ENCODE results near the gene LDB2. TPM values are rescaled to one million over a fixed set of nuclear protein-coding genes. Genes with fewer than 3 reads are reported as not detected.

The LDB2 gene
- total and polyA plus RNA-seq, 2 donors (not counting 3 experiments of a cell fraction or from before 2014, with no cell fraction given) = 127 to 223 TPM

- intact Hi-C loops (cut with micrococcal nuclease) (loop anchor here (5.0 to 10.0 kb wide), 2 partner anchors 244 to 498 kb away; no protein-coding TSS in a partner anchor), dilution Hi-C loops (cut with MboI; ENCODE audit: extremely low pct_ligation_motif_present, low sequenced_read_pairs) (no loop called here)
- H3K9me3 ChIP-seq (replicated peaks; ENCODE audit: control insufficient read depth, insufficient read depth, low read length) = no peaks in the 10 kb centered on the region
- H3K27ac ChIP-seq (ENCODE audit: insufficient read depth, low read depth, low read length) = no peak overlapping the region
- H3K79me2 ChIP-seq (ENCODE audit: control insufficient read depth, insufficient read depth, low read length) = no peaks in the 10 kb centered on the region
- H4K20me1 ChIP-seq (replicated peaks; ENCODE audit: control insufficient read depth, extremely low read depth, insufficient read depth, low read length) = no peaks in the 10 kb centered on the region
- TF ChIP-seq MYC (IDR thresholded peaks at IDR 0.05; ENCODE audit: low read depth, low read length) (no peak), JUN (IDR thresholded peaks at IDR 0.05; ENCODE audit: borderline replicate concordance, insufficient read depth, insufficient read length, low read depth) (peak; percentile 70)
- peak overlapping the region; percentile 36 for H3K4me2 ChIP-seq (ENCODE audit: insufficient read depth, low read length)
- H3K27me3 ChIP-seq (ENCODE audit: control insufficient read depth in 2 of 2, insufficient read depth in 2 of 2, low read length in 2 of 2) = no peaks in the 10 kb centered on the region
- ChIA-PET POLR2A (no interaction called here), CTCF (interaction anchor here (1.0 to 5.1 kb wide), 8 partner anchors 16 to 682 kb away, joined by 3 to 54 read pairs (median 4); no protein-coding TSS in a partner anchor)
- peak; percentile 81 for FAIRE-seq
- H3K4me1 ChIP-seq (ENCODE audit: control insufficient read depth, extremely low read depth, insufficient read depth, low read length) = peaks cover 32% of the 10 kb centered on the region
- H3K4me3 ChIP-seq (replicated peaks in 1 of 3; ENCODE audit: insufficient read depth in 1 of 3, low read depth in 1 of 3, low read length in 3 of 3) = no peak overlapping the region
- BruUV-seq (replicated peaks) = no TSS peak
- no peaks in the 10 kb centered on the region for H3K9me1 ChIP-seq (replicated peaks; ENCODE audit: control insufficient read depth, extremely low read depth, insufficient read depth, low read length)
- H3K36me3 ChIP-seq (ENCODE audit: control insufficient read depth in 2 of 2, extremely low read depth in 1 of 2, insufficient read depth in 2 of 2, low read length in 2 of 2) = peaks cover 0 to 3% of the 10 kb centered on the region in 2 experiments
- H3K9ac ChIP-seq (replicated peaks; ENCODE audit: extremely low read depth, insufficient read depth, low read length) = no peak overlapping the region
- peak; percentile 66 for DNase-seq (ENCODE audit: low read depth, low spot score)
- H2AFZ ChIP-seq (ENCODE audit: low read depth, low read length) = no peak overlapping the region
Measured at GRCh38 chr4:16790508-16790907, 107.9 kb downstream of the LDB2 start.

DNA sequence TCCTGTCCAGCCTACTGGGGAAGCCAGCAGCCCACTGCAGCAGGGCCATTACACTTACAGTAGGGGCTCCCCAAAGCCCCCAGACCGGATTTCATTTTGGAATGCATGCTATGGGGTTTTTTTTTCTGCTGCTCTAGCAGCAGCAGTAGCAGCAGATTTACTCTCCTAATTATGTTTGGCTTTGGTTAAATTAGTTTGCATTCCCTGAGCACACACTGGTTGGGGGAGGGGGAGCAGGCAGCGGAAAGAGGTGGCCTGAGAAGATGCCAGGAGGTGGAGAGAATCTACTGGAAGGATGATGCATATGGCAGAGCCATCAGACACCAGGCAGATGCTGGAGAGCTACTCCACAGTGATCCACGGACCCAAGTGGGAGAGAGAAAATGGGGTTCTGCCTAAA, 109.6 kb downstream of the LDB2 start:
- no peak overlapping the region for H3K27ac ChIP-seq (ENCODE audit: insufficient read depth, low read depth, low read length)
- no peak overlapping the region for H3K4me3 ChIP-seq (replicated peaks in 1 of 3; ENCODE audit: insufficient read depth in 1 of 3, low read depth in 1 of 3, low read length in 3 of 3)
- H3K36me3 ChIP-seq (ENCODE audit: control insufficient read depth in 2 of 2, extremely low read depth in 1 of 2, insufficient read depth in 2 of 2, low read length in 2 of 2) = no peaks in the 10 kb centered on the region
- dilution Hi-C loops (cut with MboI; ENCODE audit: extremely low pct_ligation_motif_present, low sequenced_read_pairs) = no loop called here
- no peaks in the 10 kb centered on the region for H3K79me2 ChIP-seq (ENCODE audit: control insufficient read depth, insufficient read depth, low read length)
- H3K27me3 ChIP-seq (ENCODE audit: control insufficient read depth in 2 of 2, insufficient read depth in 2 of 2, low read length in 2 of 2) = no peaks in the 10 kb centered on the region
- TF ChIP-seq POLR2A (IDR thresholded peaks at IDR 0.05; ENCODE audit: low read depth, low read length) (no peak), MYC (IDR thresholded peaks at IDR 0.05; ENCODE audit: low read depth, low read length) (no peak), FOS (IDR thresholded peaks at IDR 0.05; ENCODE audit: borderline replicate concordance, insufficient read depth, low read length) (no peak), MAX (IDR thresholded peaks at IDR 0.05; ENCODE audit: insufficient read depth, insufficient read length) (no peak), GATA2 (IDR thresholded peaks at IDR 0.05; ENCODE audit: insufficient read depth, insufficient read length, low read depth, low read length) (no peak), EZH2 (IDR thresholded peaks at IDR 0.05; ENCODE audit: borderline replicate concordance, low read depth, low read length, severe bottlenecking) (no peak), POLR2AphosphoS5 (IDR thresholded peaks at IDR 0.05; ENCODE audit: insufficient read depth, low read depth, low read length) (no peak), JUN (IDR thresholded peaks at IDR 0.05; ENCODE audit: borderline replicate concordance, insufficient read depth, insufficient read length, low read depth) (no peak)
- TF ChIP-seq, protein P1, sequence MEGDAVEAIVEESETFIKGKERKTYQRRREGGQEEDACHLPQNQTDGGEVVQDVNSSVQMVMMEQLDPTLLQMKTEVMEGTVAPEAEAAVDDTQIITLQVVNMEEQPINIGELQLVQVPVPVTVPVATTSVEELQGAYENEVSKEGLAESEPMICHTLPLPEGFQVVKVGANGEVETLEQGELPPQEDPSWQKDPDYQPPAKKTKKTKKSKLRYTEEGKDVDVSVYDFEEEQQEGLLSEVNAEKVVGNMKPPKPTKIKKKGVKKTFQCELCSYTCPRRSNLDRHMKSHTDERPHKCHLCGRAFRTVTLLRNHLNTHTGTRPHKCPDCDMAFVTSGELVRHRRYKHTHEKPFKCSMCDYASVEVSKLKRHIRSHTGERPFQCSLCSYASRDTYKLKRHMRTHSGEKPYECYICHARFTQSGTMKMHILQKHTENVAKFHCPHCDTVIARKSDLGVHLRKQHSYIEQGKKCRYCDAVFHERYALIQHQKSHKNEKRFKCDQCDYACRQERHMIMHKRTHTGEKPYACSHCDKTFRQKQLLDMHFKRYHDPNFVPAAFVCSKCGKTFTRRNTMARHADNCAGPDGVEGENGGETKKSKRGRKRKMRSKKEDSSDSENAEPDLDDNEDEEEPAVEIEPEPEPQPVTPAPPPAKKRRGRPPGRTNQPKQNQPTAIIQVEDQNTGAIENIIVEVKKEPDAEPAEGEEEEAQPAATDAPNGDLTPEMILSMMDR (IDR thresholded peaks at IDR 0.05; ENCODE audit: extremely low read depth in 1 of 2, insufficient read depth in 1 of 2, low read depth in 1 of 2, low read length in 2 of 2) = no peak
- ChIA-PET POLR2A (no interaction called here), CTCF (no interaction called here)
- H3K9me1 ChIP-seq (replicated peaks; ENCODE audit: control insufficient read depth, extremely low read depth, insufficient read depth, low read length) = no peaks in the 10 kb centered on the region
- H3K4me1 ChIP-seq (ENCODE audit: control insufficient read depth, extremely low read depth, insufficient read depth, low read length) = peaks cover 23% of the 10 kb centered on the region
- intact Hi-C loops (cut with micrococcal nuclease) = no loop called here
- H2AFZ ChIP-seq (ENCODE audit: low read depth, low read length) = no peak overlapping the region
- no peak overlapping the region for H3K9ac ChIP-seq (replicated peaks; ENCODE audit: extremely low read depth, insufficient read depth, low read length)
- FAIRE-seq (no peak), DNase-seq (ENCODE audit: low read depth, low spot score) (no peak)
- BruUV-seq (replicated peaks) = no TSS peak
- H3K9me3 ChIP-seq (replicated peaks; ENCODE audit: control insufficient read depth, insufficient read depth, low read length) = no peaks in the 10 kb centered on the region
- no peaks in the 10 kb centered on the region for H4K20me1 ChIP-seq (replicated peaks; ENCODE audit: control insufficient read depth, extremely low read depth, insufficient read depth, low read length)
- peak overlapping the region; percentile 23 for H3K4me2 ChIP-seq (ENCODE audit: insufficient read depth, low read length)
